Upper lobe of left lung (tissue), 4 donors: ENCODE data around the gene PSMB7.

Experiments used
- CTCF ChIP-seq, 6 experiments: fragments of 450-650 bp in 4 of 6; fragments of 200-600 bp in 2 of 6; sonication (generic) in 2 of 6; IDR thresholded peaks; one replicate each; pipeline ENCODE4 v1.5.1; 2016 to 2019; ENCODE audit warnings: antibody characterized with exemption in 6 of 6
- EP300 ChIP-seq, 4 donors: sonication (generic); formaldehyde crosslinking; IDR thresholded peaks; one replicate each; pipeline ENCODE4 v1.5.1; 2017; ENCODE audit warnings: antibody characterized with exemption in 4 of 4, control low read depth in 2 of 4
- POLR2A ChIP-seq, 4 donors: fragments of 450-650 bp; IDR thresholded peaks; one replicate each; pipeline ENCODE4 v1.5.1; 2016 to 2017; ENCODE audit warnings: antibody characterized with exemption in 4 of 4, mild to moderate bottlenecking in 2 of 4

- TF ChIP-seq POLR2A (IDR thresholded peaks at IDR 0.05) (no peak), CTCF (IDR thresholded peaks at IDR 0.05) (no peak), EP300 (IDR thresholded peaks at IDR 0.05) (no peak)
Observed at GRCh38 chr9:124398191-124398935, 16.9 kb downstream of the PSMB7 start.
